Measurements from ENCODE around the gene NUSAP1.
"Not testable (repeated sequence)": the region's sequence is repeated elsewhere in the genome, so short reads cannot be mapped to it uniquely, and the experiment has no call there.

NUSAP1 gene

GRCh38 chr15:41416128-41416741, 83.6 kb downstream of the NUSAP1 start:
- no peak for DNase-seq

- peak; percentile 86 for DNase-seq
Observed at GRCh38 chr15:41416742-41417417, 84.2 kb downstream of the NUSAP1 start, which contains the start of gene RTF1. Gene RTF1, plus strand, starts transcription at chr15:41417095. Its CDS starts 21 bp downstream, at chr15:41417116.

GRCh38 chr15:41417418-41418195, 84.9 kb downstream of the NUSAP1 start:
- no peak for DNase-seq

- DNase-seq: no peak
Observed at GRCh38 chr15:41423979-41424659, 91.4 kb downstream of the NUSAP1 start.

- no peak for DNase-seq
Observed at GRCh38 chr15:41424809-41425208, 92.1 kb downstream of the NUSAP1 start.

- DNase-seq: not testable (repeated sequence)
Observed at GRCh38 chr15:41425907-41426306, 93.2 kb downstream of the NUSAP1 start.

- no peak for DNase-seq
Observed at GRCh38 chr15:41429003-41429890, 96.6 kb downstream of the NUSAP1 start.
